GM18870 (cell line): ENCODE results near the gene SAMD4A.

Experiments used
- ATAC-seq: cut with Tn5 transposase; IDR thresholded peaks from one replicate; pipeline ENCODE4 v1.9.1; 2021; ENCODE audit warnings: moderate library complexity; ENCODE audit not compliant: unreplicated experiment

The SAMD4A gene

GRCh38 chr14:54652188-54652587, 85.3 kb downstream of the SAMD4A start:
- ATAC-seq = no peak

GRCh38 chr14:54652605-54653052, 85.7 kb downstream of the SAMD4A start:
- ATAC-seq = no peak

GRCh38 chr14:54653712-54654469, 87.0 kb downstream of the SAMD4A start:
- ATAC-seq = no peak

- ATAC-seq = no peak
Observed at GRCh38 chr14:54654605-54655004, 87.7 kb downstream of the SAMD4A start.

- no peak for ATAC-seq
Observed at GRCh38 chr14:54658836-54659235, 91.9 kb downstream of the SAMD4A start.

GRCh38 chr14:54659365-54659764, 92.4 kb downstream of the SAMD4A start:
- ATAC-seq = no peak

GRCh38 chr14:54660604-54661111, 93.7 kb downstream of the SAMD4A start:
- no peak for ATAC-seq

GRCh38 chr14:54662491-54663133, 95.7 kb downstream of the SAMD4A start:
- ATAC-seq = no peak

GRCh38 chr14:54664961-54665360, 98.0 kb downstream of the SAMD4A start:
- no peak for ATAC-seq

GRCh38 chr14:54665946-54666345, 99.0 kb downstream of the SAMD4A start:
- no peak for ATAC-seq

GRCh38 chr14:54667026-54667744, 100.3 kb downstream of the SAMD4A start:
- no peak for ATAC-seq

GRCh38 chr14:54667764-54668163, 100.8 kb downstream of the SAMD4A start:
- no peak for ATAC-seq

GRCh38 chr14:54669721-54670561, 103.0 kb downstream of the SAMD4A start:
- ATAC-seq = no peak

- ATAC-seq = no peak
Observed at GRCh38 chr14:54671537-54671936, 104.6 kb downstream of the SAMD4A start.

- ATAC-seq = no peak
Observed at GRCh38 chr14:54672181-54672580, 105.3 kb downstream of the SAMD4A start.

- no peak for ATAC-seq
Observed at GRCh38 chr14:54672688-54673087, 105.8 kb downstream of the SAMD4A start.

GRCh38 chr14:54673193-54674045, 106.5 kb downstream of the SAMD4A start:
- no peak for ATAC-seq

- ATAC-seq = peak; percentile 66
Observed at GRCh38 chr14:54674046-54674741, 107.3 kb downstream of the SAMD4A start.
